ENCODE measurements around the gene POP4. TPM values are rescaled to one million over a fixed set of nuclear protein-coding genes. Genes with fewer than 3 reads are reported as not detected.

POP4 gene
- total RNA-seq, 4 donors from 2014 or later: 52.8 to 73.5 (median 71.5) TPM

DNA sequence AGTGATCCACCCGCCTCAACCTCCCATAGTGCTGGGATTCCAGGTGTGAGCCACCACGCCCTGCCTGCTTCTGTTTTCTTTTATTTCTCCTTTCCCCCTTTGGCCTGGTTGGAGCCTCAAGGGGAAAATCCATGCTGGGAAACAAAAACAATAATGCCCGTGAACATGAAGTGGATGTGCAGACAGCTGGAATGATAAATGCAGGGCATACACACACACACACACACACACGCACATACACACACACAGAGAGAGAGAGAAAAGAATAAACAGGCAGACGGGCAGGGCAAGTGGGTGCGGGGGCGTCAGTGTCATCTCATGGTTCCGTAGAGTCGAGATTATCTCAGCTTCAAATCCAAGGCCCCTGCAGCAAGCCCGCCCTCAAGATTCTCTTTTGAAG, 54.8 kb downstream of the POP4 start:
- no peak overlapping the region for H3K4me3 ChIP-seq
- no peak for DNase-seq (ENCODE audit: extremely low spot score)
- H3K9me3 ChIP-seq: no peaks in the 10 kb centered on the region
- peak overlapping the region; percentile 84 to 93 (median 87) for H3K27ac ChIP-seq (replicated peaks in 1 of 4)
- H3K36me3 ChIP-seq: no peaks in the 10 kb centered on the region
- intact Hi-C loops (cut with DNase I): no loop called here
- TF ChIP-seq POLR2A (IDR thresholded peaks at IDR 0.05; ENCODE audit: low read depth) (no peak), EP300 (IDR thresholded peaks at IDR 0.05) (no peak), POLR2AphosphoS5 (IDR thresholded peaks at IDR 0.05) (no peak)
- TF ChIP-seq, protein P1, sequence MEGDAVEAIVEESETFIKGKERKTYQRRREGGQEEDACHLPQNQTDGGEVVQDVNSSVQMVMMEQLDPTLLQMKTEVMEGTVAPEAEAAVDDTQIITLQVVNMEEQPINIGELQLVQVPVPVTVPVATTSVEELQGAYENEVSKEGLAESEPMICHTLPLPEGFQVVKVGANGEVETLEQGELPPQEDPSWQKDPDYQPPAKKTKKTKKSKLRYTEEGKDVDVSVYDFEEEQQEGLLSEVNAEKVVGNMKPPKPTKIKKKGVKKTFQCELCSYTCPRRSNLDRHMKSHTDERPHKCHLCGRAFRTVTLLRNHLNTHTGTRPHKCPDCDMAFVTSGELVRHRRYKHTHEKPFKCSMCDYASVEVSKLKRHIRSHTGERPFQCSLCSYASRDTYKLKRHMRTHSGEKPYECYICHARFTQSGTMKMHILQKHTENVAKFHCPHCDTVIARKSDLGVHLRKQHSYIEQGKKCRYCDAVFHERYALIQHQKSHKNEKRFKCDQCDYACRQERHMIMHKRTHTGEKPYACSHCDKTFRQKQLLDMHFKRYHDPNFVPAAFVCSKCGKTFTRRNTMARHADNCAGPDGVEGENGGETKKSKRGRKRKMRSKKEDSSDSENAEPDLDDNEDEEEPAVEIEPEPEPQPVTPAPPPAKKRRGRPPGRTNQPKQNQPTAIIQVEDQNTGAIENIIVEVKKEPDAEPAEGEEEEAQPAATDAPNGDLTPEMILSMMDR (IDR thresholded peaks at IDR 0.05): no peak
- peaks cover 37 to 62% (median 60%) of the 10 kb centered on the region in 4 donors for H3K4me1 ChIP-seq
- 75% methylated on average over 10 of the region's 10 CpGs for WGBS
- H3K27me3 ChIP-seq: no peaks in the 10 kb centered on the region

DNA sequence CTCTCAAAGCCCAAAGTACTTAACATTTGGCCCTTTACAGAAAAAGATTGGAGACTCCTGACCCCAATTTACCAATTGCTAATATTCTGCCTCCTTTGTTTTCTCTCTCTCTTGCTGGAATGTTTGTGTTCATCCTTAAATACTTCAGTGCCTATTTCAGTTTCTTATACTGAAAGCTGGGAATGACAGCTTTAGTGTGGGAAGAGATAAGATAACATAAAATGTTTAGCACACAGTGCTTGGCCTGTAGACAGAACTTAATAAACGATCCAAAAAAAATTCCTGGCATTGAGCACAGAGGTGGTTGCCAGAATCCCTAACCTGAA, 56.2 kb downstream of the POP4 start:
- peak overlapping the region; percentile 84 to 93 (median 87) for H3K27ac ChIP-seq (replicated peaks in 1 of 4)
- DNase-seq (ENCODE audit: extremely low spot score): no peak
- intact Hi-C loops (cut with DNase I): no loop called here
- no peaks in the 10 kb centered on the region for H3K9me3 ChIP-seq
- peaks cover 43 to 77% (median 74%) of the 10 kb centered on the region in 4 donors for H3K4me1 ChIP-seq
- TF ChIP-seq POLR2AphosphoS5 (IDR thresholded peaks at IDR 0.05): no peak
- no peak for TF ChIP-seq POLR2A (IDR thresholded peaks at IDR 0.05; ENCODE audit: low read depth)
- TF ChIP-seq EP300 (IDR thresholded peaks at IDR 0.05): no peak
- TF ChIP-seq, protein P1 (IDR thresholded peaks at IDR 0.05): no peak
- no peaks in the 10 kb centered on the region for H3K27me3 ChIP-seq
- WGBS: 21% methylated on average over 1 of the region's 1 CpG
- peaks cover 0 to under 1% (median 0%) of the 10 kb centered on the region in 4 donors for H3K36me3 ChIP-seq
- peak overlapping the region; percentile 18 to 39 (median 26) for H3K4me3 ChIP-seq

DNA sequence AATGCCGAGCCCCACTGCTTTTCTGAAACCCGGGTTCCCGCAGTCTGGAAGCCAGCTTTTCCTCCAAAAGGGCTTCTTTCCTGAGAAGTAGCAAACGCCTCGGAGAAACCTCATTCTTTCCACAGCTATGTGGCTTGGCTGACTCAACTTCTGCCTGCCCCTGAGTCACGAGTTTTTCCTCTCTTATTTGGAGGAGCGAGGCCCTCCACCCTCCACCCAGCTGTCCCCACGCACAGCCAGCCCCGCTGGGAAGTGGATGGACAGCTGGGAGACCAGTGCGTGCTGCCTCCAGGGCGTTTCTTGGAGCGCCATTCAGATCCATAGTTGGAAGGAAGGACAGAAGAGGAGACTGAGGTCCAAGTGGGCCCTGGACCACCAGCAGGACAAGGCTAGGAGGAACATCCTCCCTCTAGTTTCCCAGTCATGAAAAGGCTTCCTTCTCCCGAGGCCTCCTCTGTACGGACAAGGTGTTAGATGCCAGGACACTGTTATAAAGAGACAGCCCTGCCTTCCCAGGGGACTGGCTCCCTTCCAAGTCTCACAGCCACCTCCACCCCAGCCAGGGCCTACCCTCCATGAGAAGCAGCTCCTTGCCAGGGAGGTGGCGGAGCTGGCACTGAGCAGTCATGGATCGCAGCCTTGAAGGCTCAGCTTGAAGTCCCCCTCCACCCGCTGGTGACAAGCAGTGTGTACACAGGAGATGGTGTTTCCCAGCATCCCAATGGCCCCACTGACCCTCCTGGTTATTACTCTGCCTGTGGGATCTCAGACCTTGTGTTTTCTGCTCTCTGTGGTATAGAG, 56.7 kb downstream of the POP4 start:
- no peak for DNase-seq (ENCODE audit: extremely low spot score)
- intact Hi-C loops (cut with DNase I): no loop called here
- Histone ChIP-seq H3K27me3 (no peaks in the 10 kb centered on the region), H3K9me3 (no peaks in the 10 kb centered on the region), H3K36me3 (peaks cover 0 to 5% (median 0%) of the 10 kb centered on the region in 4 donors), H3K4me3 (peak overlapping the region; percentile 18 to 39 (median 26)), H3K27ac (replicated peaks in 1 of 4) (peak overlapping the region; percentile 84 to 93 (median 87)), H3K4me1 (peaks cover 48 to 81% (median 79%) of the 10 kb centered on the region in 4 donors)
- TF ChIP-seq POLR2AphosphoS5 (IDR thresholded peaks at IDR 0.05): peak; percentile 79 to 84
- no peak for TF ChIP-seq POLR2A (IDR thresholded peaks at IDR 0.05; ENCODE audit: low read depth)
- 16% methylated on average over 9 of the region's 17 CpGs for WGBS

DNA sequence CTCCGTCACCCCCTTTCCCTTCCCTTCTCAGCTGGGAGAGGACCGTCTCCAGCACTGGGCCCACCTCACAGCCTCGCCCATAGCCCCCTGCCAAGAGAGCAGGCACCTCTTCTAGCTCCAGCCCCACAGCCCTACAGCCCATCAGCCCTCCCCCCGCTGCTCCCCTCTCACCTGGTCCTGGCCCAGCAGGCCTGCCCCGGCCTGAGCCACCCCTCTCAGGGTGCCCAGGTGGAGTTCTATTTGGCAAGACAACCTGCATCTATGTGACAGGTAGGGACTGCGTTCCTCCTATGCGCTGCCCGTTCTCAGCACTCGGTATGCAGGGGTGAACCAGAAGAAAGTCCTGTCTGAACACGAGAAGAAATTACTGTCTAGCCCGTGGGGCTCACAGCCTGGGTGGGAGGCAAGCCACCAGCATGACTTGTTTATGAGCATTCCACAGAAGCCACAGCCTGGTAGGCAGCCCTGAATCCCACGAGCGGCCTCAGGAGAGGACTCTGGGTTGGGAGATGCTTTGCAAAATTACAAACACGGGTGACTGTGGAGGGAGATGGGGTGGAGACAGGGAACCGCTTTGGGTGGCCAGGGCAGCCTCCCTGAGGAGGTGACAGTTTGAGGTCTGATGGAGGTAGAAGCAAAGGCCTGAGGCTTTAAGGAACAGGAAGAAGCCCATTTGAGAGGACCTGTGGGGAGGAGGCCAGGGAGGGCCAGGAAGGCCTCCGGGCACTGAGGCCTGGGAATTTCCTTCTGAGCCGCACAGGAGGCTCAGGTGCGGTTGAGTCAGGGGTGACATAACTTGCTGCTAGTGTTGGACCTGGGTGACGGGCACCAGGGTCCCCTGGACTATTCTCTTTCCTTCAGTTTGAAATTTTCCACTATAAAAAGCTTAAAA, 58.0 kb downstream of the POP4 start:
- Histone ChIP-seq H3K27me3 (no peaks in the 10 kb centered on the region), H3K36me3 (peaks cover 0 to 9% (median 2%) of the 10 kb centered on the region in 4 donors), H3K4me1 (peaks cover 61 to 82% (median 81%) of the 10 kb centered on the region in 4 donors), H3K9me3 (no peaks in the 10 kb centered on the region), H3K27ac (replicated peaks in 1 of 4) (peak overlapping the region; percentile 84 to 93 (median 87)), H3K4me3 (peak overlapping the region in 1 of 4 donors; percentile 72)
- no peak for TF ChIP-seq POLR2A (IDR thresholded peaks at IDR 0.05; ENCODE audit: low read depth)
- TF ChIP-seq, protein P1 (IDR thresholded peaks at IDR 0.05): no peak
- no peak for TF ChIP-seq POLR2AphosphoS5 (IDR thresholded peaks at IDR 0.05)
- TF ChIP-seq EP300 (IDR thresholded peaks at IDR 0.05): no peak
- 90% methylated on average over 16 of the region's 19 CpGs for WGBS
- no peak for DNase-seq (ENCODE audit: extremely low spot score)
- intact Hi-C loops (cut with DNase I): loop anchor here (2.0 kb wide), 1 partner anchor 57 kb away; the partner anchor contains the start of gene POP4

All from esophagus muscularis mucosa (tissue), 4 donors.